Kidney capillary endothelial cell (primary cell): ENCODE measurements around the gene SYTL3.

Experiments used
- DNase-seq: peaks from one replicate; pipeline ENCODE4 v3.0.0-alpha.2; 2018; ENCODE audit warnings: low spot score

SYTL3 gene

GRCh38 chr6:158722176-158722729 is 72.4 kb downstream of the SYTL3 start:
- no peak for DNase-seq

GRCh38 chr6:158725704-158726103 is 75.8 kb downstream of the SYTL3 start:
- DNase-seq: no peak

DNA sequence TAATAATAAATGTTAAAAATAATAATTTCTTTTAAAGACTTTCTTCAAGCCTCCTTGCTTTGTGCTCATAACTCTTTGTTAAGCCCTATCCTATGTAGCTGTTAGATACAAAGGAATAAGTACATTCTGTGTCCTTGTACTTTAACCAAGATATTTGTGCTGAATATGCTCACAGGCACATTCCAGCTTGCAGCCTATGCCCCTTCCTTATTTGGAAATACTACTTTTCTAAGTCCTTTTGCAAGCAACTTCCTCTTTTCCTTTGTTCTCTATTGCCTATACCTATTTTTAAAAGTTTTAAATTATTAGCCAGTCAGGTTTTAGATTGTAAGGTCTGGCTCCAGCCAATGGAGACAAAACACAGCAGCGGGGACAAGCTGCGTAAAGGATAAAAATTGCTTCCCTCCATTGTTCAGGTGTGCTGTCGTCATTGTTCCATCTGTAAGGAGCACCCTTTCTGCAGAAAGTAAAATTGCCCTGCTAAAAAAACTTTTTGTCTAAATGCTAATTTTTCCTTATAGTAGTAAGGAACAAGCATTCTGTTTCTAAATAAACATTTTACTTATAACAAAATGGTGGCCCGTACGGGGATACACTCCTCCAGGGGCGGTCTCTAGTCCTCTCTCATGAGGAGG is 80.2 kb downstream of the SYTL3 start:
- no peak for DNase-seq

DNA sequence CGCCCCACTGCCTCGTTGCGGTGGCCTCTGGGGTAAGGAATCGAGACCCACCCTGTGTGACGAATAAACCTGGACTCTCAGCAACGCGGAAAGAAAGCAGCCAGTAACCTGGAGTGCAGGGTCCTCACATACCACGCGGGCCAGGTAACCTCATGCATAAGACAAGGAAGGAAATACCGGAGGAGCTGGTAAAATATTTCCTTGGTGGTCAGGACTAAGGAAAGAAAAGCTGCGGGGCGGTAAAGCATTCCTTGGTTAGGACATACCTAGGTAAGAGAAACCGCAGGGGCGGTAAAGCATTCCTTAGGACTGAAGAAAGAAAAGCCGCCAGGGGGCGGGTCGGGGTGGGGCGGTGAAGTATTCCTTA is 80.7 kb downstream of the SYTL3 start:
- DNase-seq: no peak

- no peak for DNase-seq
These were observed 85.2 kb downstream of the SYTL3 start for GRCh38 chr6:158735009-158735408.

- no peak for DNase-seq
These were observed 87.3 kb downstream of the SYTL3 start for GRCh38 chr6:158737082-158737709.

DNA sequence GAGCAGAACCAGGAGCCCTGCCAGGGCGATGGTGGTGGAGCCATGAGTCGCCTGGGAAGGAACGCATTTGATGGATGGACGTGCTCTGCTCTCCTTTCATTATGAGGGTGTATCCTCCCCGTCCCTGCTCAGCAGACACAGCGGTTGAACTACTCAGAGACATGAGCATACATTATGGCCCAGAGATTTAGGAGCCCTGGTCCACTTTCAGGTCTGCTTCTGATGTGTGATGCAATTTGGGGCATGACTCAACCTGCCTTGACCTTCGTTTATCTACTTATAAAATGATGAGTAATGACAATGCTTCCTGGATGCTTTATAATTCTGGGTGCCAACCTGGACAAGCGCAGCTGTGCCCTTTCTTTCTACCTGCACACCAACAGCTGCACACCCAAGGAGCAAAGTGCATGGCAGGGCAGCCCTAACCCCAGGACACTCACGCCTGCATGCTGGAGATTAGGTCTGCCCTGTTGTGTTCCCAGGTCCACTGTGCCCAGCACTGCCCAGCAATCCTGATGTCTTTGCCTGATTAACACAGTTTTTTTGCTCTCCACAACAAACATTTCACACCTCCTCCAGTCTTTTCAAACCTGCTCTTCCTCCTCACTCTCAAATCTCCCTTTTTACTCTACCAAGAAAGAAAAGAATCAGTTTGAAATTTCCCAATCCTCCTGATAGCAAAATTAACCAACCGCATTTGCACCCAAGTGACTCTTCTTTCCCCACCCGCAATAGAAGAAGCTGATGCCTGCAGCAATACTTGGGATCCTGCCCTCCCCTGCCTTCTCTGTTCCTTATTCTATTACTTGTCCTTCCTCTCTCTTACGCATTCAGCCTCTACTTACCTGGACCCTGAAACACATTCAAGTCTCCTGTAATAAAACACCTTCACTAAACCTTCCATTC is 88.1 kb downstream of the SYTL3 start:
- no peak for DNase-seq

- DNase-seq: no peak
These were observed 89.8 kb downstream of the SYTL3 start for GRCh38 chr6:158739673-158740072.

- no peak for DNase-seq
These were observed 93.3 kb downstream of the SYTL3 start for GRCh38 chr6:158743033-158743651.

GRCh38 chr6:158744986-158745430 is 95.2 kb downstream of the SYTL3 start:
- DNase-seq: no peak

GRCh38 chr6:158751224-158751623 is 101.4 kb downstream of the SYTL3 start:
- DNase-seq: no peak

DNA sequence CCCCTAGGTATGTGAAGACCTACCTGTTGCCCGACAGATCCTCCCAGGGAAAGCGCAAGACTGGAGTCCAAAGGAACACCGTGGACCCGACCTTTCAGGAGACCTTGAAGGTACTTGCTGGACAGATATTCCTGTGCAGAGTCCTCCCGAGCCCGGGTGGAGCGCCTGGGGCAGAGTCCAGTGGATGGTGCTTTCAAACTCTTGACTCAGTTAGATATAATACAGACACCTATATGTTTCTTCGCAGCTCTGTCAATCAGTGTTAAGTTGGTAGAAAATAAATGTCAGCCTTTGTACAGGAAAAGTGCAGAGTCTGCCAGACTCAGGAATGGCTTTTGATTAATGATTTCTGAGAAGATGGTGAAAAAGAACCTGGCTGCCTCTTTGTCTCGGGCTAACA is 102.1 kb downstream of the SYTL3 start:
- DNase-seq: no peak

DNA sequence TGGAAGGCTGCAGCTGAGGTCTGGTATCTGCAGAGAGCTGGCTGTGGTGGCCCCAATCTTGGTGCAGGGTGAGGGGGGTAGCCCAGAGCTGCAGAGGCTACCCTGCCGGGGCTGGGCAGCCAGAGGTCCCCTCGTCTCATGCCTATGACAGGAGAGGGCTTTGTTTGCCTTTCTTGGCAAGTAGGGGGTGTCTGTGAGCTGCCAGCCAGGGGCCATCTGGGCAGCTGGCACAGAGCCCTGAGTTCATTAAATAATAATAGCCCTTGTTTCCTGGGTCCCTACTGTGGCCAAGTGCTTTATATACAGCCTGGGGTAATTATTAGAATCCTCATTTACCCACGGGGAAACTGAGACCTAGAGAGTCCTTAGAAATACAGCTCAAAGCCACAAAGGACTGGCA is 102.8 kb downstream of the SYTL3 start:
- DNase-seq: no peak

GRCh38 chr6:158753811-158754210 is 104.0 kb downstream of the SYTL3 start:
- no peak for DNase-seq

DNA sequence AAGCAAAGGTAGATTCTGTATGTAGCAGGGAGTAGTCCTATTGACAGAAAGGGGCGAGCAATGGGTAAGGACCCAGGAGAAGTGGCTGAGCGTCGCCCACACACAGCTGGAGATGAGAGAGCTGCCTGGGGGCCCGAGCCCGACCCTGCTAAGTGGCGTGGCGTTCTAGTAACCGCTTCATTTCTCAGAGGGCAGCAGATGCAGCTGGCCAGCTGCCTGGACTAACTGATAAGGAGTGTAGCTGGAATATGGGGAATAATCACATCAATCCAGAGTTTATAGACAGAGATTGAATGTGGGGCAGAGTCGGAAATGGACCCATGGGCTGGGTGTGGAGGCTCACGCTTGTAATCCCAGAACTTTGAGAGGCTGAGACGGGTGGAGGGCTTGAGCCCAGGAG is 104.9 kb downstream of the SYTL3 start:
- no peak for DNase-seq

DNA sequence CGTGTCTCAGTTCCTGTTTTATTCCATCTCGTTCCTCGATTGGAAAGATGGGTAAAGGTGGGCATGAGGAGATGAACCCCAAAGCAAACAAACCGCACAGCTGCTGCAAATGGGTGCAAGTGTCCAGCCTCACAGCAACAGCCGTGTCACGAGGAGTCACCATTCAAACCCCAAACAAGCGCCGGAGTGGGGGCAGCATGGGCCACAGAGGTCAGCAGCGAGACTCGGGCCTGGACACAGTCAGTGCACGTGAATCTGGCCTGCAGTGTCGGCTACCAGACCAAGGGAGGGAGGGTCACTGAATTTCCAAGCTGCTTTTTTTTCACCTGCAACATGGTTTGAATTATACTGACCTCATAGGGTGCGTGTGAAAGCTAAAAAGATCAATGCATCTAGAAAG is 105.8 kb downstream of the SYTL3 start:
- DNase-seq: no peak

GRCh38 chr6:158756126-158756525 is 106.3 kb downstream of the SYTL3 start:
- no peak for DNase-seq

DNA sequence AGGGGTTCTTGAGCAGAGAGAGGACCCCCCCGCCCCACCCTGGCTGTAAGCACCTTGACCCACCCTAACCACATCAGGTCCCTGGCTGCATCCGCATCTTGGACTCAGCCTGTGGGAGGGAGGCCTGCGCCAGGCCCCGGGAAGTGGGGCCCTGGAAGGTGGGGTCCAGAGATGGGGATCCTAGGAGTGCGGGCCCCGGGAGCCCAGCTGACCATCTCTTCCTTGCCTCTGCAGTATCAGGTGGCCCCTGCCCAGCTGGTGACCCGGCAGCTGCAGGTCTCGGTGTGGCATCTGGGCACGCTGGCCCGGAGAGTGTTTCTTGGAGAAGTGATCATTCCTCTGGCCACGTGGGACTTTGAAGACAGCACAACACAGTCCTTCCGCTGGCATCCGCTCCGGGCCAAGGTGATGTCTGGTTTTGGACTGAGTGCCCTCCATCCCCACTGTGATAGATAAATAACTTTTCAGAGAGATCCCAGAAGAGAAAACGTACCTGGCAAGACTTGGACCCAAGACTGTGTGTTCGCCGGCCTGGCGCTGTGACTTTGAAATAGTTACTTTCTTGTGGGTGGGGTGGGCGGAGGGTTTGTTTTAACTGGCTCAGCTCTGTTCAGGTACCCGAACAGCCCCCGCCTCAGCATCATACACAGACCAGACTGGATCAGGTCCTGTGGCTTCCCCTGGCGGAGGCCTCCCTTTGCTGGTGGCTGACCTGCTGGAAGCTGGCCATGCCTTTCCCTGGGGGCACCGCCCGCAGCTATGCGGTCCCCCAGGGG is 107.3 kb downstream of the SYTL3 start:
- DNase-seq: no peak

DNA sequence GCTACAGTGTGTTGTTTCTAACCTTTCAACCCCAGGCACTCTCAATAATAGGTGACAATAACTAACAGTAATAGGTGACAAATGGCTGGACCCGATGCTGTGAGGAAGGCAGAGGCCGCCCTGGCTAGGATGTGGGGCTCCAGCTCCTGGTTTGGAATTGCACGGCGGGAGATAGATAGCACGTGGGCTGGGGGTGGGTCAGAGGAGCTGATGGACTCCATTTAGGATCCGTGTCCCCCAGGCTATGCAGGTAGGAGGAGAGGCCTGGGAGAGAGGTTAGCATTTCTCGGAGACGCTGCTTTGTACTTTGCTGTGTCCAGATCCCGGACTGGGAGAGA is 107.9 kb downstream of the SYTL3 start:
- DNase-seq: no peak

GRCh38 chr6:158758451-158758860 is 108.6 kb downstream of the SYTL3 start:
- no peak for DNase-seq

DNA sequence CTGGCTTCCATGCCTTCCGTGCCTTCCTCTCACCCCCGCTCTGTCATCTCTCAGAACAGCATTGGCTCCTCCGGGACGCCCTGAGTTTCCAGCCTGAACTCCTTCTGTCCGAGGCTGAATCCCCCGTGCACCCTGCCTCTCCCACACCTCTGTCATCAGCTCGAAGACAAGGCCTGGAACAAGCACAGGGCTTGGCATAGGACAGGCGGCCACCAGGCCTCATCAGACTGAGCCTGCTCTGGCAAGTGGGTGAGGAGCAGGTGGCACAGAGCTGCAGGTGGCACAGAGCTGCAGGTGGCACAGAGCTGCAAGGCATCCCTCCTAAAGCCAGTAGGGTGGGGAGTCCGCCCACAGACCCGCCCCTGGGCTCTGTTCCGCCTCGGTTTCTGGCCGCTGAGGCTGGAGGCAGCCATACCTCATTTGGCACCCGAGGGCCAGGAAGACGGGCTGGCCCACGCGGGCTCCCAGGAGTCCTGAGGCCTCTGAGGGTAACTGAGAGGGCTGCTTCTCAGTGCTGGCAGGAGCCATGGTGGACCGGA is 109.2 kb downstream of the SYTL3 start:
- DNase-seq: no peak
